ENCODE data around the gene SUMO3.

SUMO3 gene

DNA sequence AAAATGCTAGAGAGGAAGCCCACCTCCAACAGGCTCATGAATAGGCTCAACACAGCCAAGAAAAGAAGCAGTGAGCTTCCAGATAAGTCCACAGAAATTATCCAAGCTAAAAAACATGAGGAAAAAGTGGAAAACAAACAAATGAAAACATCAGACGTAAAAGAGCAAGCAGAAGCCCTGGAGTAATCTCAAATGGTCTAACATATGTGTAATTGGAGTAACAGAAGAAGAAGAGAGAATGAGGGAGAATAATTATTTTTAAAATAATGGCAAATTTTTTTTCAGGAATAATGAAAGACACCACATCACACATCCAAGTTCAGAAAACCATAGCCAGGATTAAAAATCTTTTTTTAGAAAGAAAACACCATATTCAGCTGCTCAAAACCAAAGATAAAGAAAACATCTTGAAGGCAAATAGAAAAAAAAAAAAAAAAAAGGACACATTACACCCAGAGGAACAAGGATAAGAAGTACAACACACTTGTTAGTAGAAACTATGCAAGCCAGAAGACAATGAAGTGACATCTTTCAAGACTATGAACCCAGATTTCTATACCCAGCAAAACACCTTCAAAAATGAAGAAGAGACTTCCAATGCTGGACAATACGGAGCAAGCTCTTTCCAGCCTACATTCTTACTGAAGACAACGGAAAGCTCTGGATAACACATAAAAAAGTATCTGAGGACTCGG lies 10.6 kb upstream of the SUMO3 start:
- no peak for DNase-seq

DNA sequence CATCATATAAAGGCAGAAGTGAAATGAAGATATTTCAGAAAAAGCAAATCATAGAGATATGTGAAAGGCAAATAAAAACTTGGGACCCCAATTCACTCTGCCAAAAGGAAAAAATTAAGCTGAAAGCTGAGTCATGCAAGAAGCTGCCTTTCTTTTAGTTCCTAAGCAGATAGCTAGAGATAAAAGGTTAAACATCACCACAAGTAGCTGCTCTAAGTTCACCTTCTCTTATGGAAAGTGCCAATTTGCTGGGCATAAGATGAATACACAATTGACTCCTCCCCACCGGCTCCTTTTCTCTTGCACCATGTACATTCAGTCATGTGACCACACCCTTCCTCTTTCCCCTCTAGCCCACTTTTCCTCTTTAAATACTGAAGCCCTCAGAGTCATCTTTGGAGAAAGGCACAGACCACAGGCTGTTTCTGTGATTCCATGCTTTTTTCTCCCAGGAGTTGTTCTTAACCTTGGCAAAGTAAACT lies 5.4 kb upstream of the SUMO3 start:
- no peak for DNase-seq

DNA sequence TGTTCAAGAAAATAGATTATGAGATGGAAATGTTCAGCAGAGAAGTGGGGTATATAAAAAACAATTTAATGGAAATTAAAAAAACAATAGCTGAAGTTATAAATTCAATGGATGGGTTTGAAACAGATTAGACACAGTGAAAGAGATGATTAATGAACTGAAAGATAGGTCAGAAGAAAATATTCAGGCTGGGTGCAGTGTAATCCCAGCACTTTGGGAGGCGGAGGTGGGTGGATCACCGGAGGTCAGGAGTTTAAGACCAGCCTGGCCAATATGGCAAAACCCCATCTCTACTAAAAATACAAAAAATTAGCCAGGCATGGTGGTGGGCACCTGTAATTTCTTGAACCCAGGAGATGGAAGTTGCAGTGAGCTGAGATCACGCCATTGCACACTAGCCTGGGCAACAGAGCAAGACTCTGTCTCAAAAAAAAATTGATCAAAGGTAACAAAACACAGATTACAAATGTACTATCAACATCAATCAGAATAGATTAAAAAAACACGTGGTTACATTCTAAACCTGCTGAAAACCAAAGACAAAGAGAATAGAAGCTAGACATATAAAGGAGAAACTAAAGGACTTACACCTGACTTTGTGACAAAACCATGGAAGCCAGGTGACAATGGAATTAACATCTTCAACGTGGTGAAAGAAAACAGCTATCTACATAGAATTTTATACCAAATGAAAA lies 4.8 kb upstream of the SUMO3 start:
- DNase-seq = no peak

DNA sequence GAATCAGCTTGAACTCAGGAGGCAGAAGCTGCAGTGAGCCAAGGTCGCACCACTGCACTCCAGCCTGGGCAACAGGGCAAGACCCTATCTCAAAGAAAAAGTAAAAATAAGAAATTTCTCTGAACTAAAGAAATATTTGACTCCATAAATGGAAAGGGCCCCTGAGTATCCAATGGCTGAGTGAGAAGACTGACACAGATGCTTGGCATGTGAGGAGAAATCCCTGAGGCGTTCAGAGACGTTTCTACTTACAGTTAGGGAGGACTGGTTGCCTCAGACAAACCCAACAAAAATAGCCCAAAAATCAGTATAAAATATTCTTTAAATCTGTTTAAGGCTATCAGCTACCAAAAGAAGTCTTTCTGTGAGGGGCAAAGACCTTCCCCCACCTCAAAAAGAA lies 3.0 kb upstream of the SUMO3 start:
- no peak for DNase-seq

DNA sequence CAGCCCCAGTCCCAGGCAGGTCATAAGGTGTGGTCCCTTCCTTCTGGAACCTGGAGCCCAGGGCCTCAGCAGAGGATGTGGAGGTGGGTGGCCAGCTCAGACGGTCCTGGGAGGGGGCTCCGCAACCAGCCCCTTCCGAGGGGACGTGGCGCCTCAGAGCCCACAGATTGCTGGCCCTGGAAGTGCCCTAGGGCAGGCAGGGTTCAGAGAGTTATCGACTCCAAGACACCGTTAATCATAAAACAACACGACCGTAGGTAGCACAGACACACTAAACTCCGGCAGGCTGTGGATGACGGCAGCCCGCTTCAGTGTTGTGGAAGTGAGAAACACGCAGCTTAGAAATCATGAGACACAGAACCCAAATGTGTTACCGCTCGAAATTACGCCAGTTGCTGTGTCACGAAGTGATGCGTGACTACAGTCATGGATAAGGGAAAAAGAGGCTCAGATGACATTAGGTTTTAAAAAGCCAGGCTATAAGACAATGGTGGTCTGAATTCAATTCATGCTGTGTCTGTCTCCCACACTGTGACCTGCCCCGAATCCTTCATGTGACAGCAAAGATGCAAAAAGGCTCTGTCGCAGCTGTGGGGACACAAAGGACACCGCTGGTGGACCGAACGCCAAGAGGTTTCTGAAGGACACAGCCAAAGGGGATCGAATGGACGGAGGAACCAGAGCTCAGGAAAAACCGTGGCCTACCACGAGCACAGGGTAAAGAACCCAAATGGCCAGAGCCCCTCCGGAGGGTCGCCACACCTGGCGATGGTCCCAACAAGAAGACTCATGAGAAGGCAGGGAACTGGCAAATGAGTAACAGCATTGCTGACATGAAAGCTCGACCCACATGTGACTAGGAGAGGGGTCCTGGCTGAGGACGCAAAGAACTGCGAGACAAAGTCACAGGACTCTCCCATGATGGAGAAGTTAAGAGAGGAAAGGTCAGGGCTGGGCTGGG lies 1.7 kb upstream of the SUMO3 start:
- no peak for DNase-seq

DNA sequence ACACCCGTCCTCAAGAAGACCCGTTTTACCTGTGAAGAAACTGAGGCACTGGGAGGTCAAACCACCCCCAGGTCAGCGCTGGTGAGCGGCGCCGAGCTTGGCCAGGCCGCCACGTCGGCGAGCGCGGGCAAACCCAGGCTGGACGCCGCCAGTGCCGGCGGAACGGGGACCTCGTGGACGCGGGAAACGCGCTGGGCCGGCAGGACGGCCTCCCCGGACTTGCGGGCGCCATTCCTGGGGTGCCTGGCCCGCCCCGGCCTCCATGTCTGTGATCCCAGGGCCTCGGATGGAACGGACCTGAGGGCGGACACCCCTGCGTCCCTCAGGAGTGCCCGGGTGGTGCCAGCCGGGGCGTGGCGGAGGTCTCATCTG lies 764 bp upstream of the SUMO3 start:
- DNase-seq = no peak

DNA sequence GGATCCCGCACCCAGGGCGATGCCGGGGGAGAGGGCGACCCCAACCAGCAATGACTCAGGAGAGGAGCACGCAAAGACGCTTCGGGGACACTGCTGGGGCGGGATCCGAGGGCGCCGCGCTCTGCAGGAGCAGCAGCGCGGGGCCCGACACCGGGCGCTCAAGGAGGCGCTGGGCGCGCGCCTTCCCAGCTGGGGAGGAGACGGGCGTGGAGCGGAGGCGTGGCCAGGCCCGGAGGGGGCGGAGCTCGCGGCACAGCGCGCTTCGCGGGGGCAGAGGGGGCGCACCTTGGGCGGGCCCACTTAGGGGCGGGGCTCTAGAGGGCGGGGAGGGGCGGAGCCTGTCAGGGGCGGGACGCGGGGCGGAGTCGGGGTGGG lies 369 bp downstream of the SUMO3 start:
- DNase-seq = peak; percentile 94

DNA sequence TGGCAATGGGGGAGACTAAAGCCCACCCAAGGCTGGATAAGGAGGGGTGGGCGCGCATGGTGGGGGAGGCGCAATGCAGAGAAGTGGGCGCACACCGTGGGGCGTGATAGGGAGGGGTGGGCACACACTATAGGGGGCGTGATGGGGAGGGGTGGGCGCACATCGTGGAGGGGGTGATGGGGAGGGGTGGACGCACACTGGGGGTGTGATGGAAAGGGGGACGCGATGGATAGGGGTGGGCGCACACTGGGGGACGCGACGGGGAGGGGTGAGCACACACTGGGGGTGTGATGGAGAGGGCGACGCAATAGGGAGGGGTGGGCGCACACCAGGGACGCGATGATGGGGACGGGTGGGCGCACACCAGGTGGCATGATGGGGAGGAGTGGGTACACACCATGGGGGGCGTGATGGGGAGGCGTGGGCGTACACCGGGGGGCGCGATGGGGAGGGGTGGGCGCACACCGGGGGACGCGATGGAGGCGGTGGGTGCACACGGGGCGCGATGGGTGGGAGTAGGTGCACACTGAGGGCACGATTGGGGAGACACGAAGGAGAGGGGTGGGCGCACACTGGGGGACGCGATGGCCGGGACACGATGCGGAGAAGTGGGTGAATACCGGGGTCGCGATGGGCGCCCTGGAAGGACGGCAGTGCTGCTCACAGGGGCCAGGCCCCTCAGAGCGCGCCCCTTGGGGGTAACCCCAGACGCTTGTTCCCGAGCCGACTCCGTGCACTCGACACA lies 929 bp downstream of the SUMO3 start:
- DNase-seq = no peak

DNA sequence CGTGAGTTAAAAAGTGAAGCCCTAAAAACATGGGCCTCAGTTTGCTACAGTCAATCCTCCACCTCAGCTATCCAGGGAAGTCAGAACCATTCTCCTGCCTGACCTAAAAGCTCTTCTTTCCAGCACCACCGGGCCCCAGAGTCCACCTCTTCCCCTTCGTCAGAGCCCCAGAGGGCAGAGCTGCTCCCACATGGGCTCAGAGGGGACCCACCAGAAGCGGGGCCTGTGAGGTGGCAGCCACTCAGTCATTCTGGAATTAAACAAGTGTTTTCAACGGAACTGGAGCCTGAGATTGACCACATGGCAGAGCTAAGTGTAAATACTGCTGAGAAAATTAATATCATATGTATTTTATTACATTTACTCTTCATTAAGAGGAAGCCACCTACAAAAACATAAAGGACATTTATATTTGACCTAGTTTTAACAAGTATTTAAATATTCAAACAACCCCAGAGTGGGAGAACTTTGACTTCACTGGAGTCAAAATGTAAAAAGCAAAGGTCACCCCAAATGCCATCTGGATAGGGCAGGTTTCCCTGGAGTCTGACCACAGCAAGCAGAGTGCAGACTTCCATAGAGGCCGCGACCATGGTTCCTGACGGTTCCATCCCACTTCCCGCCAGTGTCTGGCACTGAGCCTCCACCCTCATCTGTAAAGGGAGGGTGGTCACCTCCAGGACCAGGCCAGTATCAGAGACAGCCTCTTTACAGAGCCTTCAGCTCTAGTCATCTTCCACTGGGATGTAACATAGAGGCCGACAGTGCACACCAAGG lies 1.8 kb downstream of the SUMO3 start:
- DNase-seq = no peak

DNA sequence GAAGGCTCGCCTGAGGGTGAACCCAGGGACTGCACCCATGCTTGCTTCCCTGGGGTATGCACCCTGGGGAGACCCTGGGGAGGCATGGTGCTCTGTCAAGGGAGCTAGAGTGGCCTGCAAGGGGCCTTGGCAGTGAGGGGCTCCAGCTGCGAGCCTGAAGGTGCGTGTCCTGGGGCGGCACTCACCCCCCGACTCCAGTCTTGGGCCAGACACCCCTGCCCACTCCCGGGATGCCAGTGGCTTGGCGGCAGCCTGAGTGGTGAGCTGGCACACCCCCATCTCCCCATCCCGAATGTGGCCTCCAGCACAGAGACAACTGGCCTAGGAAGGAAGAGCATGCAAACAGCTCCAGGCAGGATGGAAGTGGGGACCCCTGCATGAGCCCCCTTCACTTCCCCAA lies 2.6 kb downstream of the SUMO3 start:
- DNase-seq = no peak

DNA sequence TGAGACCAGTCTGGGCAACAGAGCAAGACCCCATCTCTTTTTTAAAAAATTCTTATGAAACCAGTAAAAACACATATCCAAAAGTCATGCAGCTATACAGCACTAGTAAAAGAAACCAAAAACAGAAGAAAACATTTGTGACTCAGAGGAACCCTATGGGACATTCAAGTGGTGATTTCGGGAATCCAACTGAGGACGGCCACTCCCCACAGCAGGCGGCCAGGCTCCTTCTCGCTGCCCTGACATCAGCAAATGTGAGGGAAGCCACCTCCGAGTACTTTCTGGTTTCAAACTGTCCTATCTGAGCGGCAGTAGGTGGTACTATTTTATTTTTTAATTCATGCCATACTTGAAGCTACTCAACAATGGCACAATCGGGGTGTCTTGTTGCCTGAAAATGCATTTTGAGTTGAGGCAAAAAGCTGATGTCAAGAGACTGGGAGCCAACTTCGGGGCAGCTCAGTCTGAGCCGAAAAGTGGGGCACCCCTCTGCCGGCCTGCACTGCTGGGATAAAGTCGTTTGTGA lies 3.3 kb downstream of the SUMO3 start:
- DNase-seq = no peak

DNA sequence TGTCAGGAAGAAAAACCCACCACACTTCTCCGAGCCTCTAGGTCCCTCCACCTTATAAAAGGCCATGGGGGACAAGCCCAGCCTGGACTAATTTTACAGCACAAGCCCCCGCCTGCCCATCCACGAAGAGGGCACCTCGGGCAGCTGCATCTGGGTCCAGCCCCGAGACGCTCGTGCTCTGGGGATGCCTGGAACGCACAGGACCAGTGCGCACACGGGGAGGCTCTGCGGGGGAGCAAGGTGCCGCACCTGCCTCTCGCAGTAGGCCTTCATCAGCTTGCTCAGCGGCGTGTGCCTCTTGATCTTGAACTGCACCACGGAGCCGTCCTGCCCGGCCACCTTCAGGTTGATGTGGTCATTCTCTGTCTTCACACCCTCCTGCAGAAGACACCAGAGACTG lies 4.1 kb downstream of the SUMO3 start:
- no peak for DNase-seq

DNA sequence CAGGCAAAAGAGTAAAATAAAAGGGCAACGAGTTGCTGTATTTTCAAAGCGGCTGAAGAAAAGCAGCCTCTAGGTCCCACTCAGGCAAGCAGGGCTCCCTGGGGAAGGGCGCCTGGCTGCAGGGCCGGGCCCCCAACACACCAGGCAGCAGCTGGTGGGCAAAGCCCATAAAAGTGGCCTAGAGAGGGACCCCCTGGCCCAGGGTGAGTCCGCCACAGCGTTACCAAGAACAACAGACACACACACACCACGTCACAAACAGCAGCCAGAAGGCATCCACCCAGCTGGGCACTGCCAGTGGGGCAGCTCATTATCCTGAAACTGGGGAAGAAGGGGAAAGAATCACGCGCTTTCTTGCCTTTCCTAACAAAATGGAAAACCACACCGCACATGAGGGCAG lies 4.7 kb downstream of the SUMO3 start:
- no peak for DNase-seq

DNA sequence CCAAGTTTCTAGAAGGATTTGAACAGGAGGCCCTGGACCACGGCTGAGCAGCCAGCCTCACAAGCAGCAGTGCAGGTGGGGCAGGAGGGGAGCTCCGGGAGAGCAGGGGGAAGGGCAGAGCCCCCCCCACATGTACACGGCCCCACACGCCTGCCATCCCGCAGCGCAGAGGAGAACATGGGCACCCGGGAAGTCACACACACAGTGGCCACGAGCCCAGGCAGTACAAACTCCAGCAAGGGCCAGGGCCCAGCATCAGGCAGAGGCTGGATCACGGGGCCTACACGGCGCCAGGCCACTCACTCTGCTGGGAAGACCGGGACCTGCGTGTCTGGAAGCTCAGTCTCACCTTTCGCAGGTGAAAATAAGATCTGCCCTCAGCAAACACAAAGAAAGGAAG lies 5.2 kb downstream of the SUMO3 start:
- DNase-seq = no peak

DNA sequence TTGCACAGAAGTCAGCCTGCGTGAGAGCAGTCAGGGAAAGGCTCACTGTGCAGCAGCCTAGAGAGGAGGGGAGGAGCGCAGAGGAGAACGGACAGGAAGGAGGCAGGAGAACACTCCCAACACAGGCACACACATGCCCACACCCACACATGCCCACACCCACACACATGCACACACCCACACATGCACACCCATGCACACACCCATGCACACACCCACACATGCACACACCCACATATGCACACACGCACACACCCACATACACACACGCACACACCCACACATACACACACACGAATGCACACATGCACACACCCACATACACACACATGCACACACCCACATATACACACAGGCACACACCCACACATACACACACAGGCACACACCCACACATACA lies 7.1 kb downstream of the SUMO3 start:
- DNase-seq = no peak

DNA sequence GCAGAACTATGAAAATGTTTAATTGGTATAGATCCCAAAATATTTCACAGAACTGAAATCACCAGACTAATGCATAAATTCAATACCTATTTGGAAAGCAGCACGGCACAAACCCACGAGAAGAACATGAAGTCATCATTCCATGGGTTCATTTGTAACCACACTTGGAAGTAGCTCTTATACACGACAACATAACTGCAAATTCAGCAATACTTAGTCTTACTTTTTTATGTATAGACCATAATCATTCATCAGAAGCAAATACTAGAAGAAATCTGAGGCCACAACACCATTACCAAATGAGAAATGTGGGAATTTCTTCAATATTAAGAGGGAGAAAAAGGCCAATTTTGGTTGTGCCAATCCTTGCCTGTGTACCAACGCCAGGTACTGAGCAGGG lies 12.0 kb downstream of the SUMO3 start:
- no peak for DNase-seq

DNA sequence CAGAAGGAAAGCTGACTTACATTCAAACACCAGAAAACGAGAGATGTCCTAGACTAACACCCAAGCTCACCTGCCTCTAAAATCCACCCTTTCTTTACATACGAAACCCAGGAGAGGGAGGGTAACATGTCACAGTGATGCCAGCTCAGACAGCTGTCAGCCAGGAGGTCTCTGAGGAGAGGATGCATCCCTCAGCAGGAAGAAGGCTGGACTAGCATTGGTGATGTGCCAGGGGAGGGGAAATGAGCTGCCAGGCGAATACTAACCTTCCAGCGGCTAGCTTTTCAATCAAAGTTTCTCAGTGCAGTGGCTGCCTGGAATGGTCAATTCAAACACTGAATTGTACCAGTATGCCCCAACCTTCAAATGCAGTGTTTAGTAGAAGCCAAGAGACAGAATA lies 12.6 kb downstream of the SUMO3 start:
- DNase-seq = no peak

DNA sequence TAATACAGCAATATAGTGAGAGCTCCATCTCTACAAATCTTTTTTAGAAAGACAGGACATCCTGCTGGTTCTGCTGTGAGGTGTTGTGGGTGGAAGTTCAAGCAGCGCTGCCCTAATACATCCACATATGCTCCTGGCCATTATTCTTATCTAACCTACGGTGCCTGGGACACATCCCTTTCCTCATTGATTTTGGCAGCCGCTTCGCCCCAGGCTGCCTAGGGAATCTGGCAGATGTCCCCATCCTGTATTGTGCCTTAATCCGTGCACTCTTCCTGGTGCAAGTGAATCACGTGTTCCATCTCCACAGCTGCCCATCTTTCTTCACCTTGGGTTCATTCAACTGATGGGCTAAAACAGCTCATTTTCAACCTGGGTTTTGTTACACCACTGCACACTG lies 13.1 kb downstream of the SUMO3 start:
- DNase-seq = no peak

DNA sequence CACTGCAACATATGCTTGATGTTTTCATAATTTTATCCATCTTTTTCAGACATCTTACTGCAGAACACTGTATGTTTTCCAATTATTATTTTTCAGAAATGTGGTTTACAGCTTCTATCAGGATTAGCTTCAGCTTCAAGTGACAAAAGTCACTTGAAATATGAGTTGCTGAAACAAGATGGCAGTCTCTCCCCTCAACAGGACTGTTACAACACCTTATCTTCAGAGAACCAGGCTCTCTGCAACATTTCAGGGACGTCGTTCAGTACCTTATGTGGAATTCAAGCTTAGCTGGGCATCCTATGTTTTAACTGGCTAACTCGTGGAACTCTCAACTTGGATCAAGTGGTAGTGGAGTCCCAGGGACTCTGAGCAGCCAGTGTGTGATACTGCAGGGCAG lies 14.2 kb downstream of the SUMO3 start:
- no peak for DNase-seq

DNA sequence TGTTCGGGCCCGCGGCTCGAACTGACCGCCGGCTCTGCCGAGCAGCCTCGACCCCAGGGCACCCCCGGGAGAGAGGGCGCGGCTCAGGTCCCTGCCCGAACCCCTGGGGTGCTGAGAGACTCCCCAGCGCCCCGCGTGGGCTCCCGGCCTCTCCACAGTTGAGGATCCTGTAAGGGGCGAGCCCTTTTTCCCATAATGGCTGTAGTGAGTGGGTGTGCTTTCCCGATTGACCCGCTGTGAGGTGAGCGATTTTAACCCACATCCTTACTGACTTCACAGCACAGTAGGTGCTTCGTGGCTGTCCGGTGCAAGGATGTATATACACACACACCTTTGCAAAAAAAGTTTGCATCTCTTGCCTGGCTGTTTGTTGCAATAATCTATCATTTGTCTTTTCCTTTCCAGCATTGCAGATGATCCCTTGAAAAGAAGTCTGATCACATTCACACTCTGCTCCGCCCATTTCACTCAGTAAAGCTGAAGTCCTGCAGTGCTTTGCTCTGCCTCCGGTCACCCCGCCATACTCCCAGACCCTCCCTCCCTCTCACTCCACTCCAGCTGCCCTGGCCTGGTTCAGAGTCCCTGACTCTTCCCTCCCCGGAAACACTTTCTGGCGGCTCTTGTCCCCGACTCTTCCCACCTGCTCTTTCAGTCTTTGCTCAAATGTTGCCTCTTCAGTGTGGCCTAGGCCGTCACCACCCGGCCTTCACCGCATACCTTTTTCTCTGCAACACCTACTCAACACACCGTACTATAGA lies 15.3 kb downstream of the SUMO3 start:
- DNase-seq = no peak

All from eye (tissue), 1 donor.